SH-SY5Y (cell line): ENCODE measurements around the gene ATP8B4.

ENCODE experiments used
- GATA2 ChIP-seq: IDR thresholded peaks from 2 replicates; pipeline ENCODE4 v1.6.1; 2011; ENCODE audit warnings: mild to moderate bottlenecking, low read depth, low read length
- GATA3 ChIP-seq: IDR thresholded peaks from 2 replicates; pipeline ENCODE4 v1.6.1; 2011; ENCODE audit warnings: low read depth, mild to moderate bottlenecking, low read length, moderate library complexity

Gene ATP8B4

GRCh38 chr15:49900006-49900902, 218.8 kb downstream of the ATP8B4 start:
- TF ChIP-seq GATA2 (no peak), GATA3 (no peak)

- no peak for TF ChIP-seq GATA3
- no peak for TF ChIP-seq GATA2
Measured at GRCh38 chr15:49898575-49899283, 220.3 kb downstream of the ATP8B4 start.

- TF ChIP-seq GATA2, result no peak
- TF ChIP-seq GATA3, result no peak
Measured at GRCh38 chr15:49898097-49898496, 220.9 kb downstream of the ATP8B4 start.

- TF ChIP-seq GATA2, result no peak
- no peak for TF ChIP-seq GATA3
Measured at GRCh38 chr15:49895347-49896223, 223.4 kb downstream of the ATP8B4 start.

- no peak for TF ChIP-seq GATA2
Measured at GRCh38 chr15:49890689-49891088, 228.3 kb downstream of the ATP8B4 start.

- TF ChIP-seq GATA2 (no peak; the same call in 1 of the 2 replicates), GATA3 (0 out of 2 replicates have a peak, but pooled peaks have one; percentile 33)
Measured at GRCh38 chr15:49889536-49889935, 229.5 kb downstream of the ATP8B4 start.

GRCh38 chr15:49888734-49889133, 230.3 kb downstream of the ATP8B4 start:
- TF ChIP-seq GATA3 (no peak; the same call in 1 of the 2 replicates), GATA2 (no peak)

GRCh38 chr15:49888323-49888693, 230.7 kb downstream of the ATP8B4 start:
- TF ChIP-seq GATA3 (peak; percentile 79), GATA2 (no peak)

GRCh38 chr15:49887659-49888322, 231.2 kb downstream of the ATP8B4 start:
- TF ChIP-seq GATA3 (no peak), GATA2 (peak; percentile 14; the same call in 1 of the 2 replicates)

- TF ChIP-seq GATA3 (no peak), GATA2 (no peak)
Measured at GRCh38 chr15:49883121-49883520, 235.9 kb downstream of the ATP8B4 start.

GRCh38 chr15:49881866-49882265, 237.2 kb downstream of the ATP8B4 start:
- no peak for TF ChIP-seq GATA2
- TF ChIP-seq GATA3, result no peak

GRCh38 chr15:49881433-49881832, 237.6 kb downstream of the ATP8B4 start:
- TF ChIP-seq GATA3 (no peak), GATA2 (no peak)

GRCh38 chr15:49877873-49878521, 241.0 kb downstream of the ATP8B4 start:
- TF ChIP-seq GATA2 (no peak), GATA3 (no peak)
